Tibial nerve (tissue), 4 donors: ENCODE data around the gene GPR27. TPM values are rescaled to one million over a fixed set of nuclear protein-coding genes. Genes with fewer than 3 reads are reported as not detected.

Source experiments
- DNase-seq, 2 donors: peaks; one replicate each; pipeline ENCODE4 v3.0.0-alpha.2; 2019; ENCODE audit warnings: low spot score in 2 of 2
- H3K27ac ChIP-seq, 4 donors: fragments of 200-600 bp; sonication (generic) in 3 of 4; one replicate each; pipeline ENCODE4 v1.5.1; 2017 to 2019; ENCODE audit warnings: mild to moderate bottlenecking in 1 of 4
- H3K27me3 ChIP-seq, 2 donors: fragments of 200-600 bp; sonication (generic) in 1 of 2; one replicate each; pipeline versions ENCODE4 v1.5.1 to v1.6.0; 2017 to 2019
- H3K36me3 ChIP-seq, 3 donors: fragments of 200-600 bp; sonication (generic); one replicate each; pipeline ENCODE4 v1.5.1; 2018 to 2019
- H3K4me1 ChIP-seq, 4 donors: fragments of 200-600 bp; sonication (generic) in 3 of 4; one replicate each; pipeline ENCODE4 v1.5.1; 2017 to 2019
- H3K4me3 ChIP-seq, 4 donors: fragments of 200-600 bp; sonication (generic) in 3 of 4; one replicate each; pipeline ENCODE4 v1.5.1; 2017 to 2019; ENCODE audit warnings: mild to moderate bottlenecking in 1 of 4, moderate library complexity in 1 of 4
- H3K9me3 ChIP-seq, 4 donors: fragments of 200-600 bp; sonication (generic) in 3 of 4; one replicate each; pipeline ENCODE4 v1.5.1; 2017 to 2019
- CTCF ChIP-seq, 5 experiments: fragments of 200-600 bp in 3 of 5; fragments of 450-650 bp in 2 of 5; sonication (generic) in 3 of 5; IDR thresholded peaks; one replicate each; pipeline ENCODE4 v1.5.1; 2016 to 2019; ENCODE audit warnings: antibody characterized with exemption in 5 of 5, mild to moderate bottlenecking in 3 of 5, moderate library complexity in 2 of 5
- EP300 ChIP-seq, 2 donors: sonication (generic); formaldehyde crosslinking; IDR thresholded peaks; one replicate each; pipeline ENCODE4 v1.6.1; 2017; ENCODE audit warnings: antibody characterized with exemption in 2 of 2, mild to moderate bottlenecking in 1 of 2
- POLR2A ChIP-seq, 2 donors: fragments of 450-650 bp; IDR thresholded peaks; one replicate each; pipeline ENCODE4 v1.6.1; 2017; ENCODE audit warnings: antibody characterized with exemption in 2 of 2, mild to moderate bottlenecking in 2 of 2, moderate library complexity in 2 of 2
- WGBS, 2 donors: methylation state at CpG; one replicate each; pipeline ENCODE4 v1.1.5; 2018; 5-methylcytosine and 5-hydroxymethylcytosine counted together
- total RNA-seq, 4 donors: library from RNA; depleted of rRNA; stranded (reverse); fragments of >200 nt; gene quantifications; one replicate each; pipeline ENCODE4 v1.1.0, GENCODE V29; 2016

Gene GPR27
- total RNA-seq: 1 to 10 TPM; 2.9 to 6.9 (median 4.0) TPM

DNA sequence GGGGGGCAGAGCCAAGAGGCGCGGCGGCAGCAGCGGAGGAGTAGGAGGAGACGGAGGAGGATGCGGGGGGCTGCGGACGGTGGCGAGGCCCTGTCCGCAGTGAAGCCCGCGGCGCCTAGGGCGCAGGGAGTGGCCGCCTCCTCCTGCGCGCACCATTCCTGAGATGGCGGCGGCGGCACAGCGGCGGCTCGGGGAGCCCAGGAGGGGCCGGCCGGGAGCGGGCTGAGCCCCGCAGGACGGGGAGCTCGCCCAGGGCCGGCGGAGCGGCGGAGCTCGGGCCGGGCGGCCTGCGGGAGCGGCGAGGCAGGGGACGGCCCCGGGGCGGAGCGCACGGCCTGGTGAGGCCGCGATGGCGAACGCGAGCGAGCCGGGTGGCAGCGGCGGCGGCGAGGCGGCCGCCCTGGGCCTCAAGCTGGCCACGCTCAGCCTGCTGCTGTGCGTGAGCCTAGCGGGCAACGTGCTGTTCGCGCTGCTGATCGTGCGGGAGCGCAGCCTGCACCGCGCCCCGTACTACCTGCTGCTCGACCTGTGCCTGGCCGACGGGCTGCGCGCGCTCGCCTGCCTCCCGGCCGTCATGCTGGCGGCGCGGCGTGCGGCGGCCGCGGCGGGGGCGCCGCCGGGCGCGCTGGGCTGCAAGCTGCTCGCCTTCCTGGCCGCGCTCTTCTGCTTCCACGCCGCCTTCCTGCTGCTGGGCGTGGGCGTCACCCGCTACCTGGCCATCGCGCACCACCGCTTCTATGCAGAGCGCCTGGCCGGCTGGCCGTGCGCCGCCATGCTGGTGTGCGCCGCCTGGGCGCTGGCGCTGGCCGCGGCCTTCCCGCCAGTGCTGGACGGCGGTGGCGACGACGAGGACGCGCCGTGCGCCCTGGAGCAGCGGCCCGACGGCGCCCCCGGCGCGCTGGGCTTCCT, at the start of gene GPR27:
Gene GPR27 (plus strand): TSS at position 155 of the 909 bp plus-strand sequence. CDS start 195 bp downstream, at position 350.
- Histone ChIP-seq H3K4me3 (peak within 1 kb of the TSS in 3 of 4 donors; percentile 30 to 61 (median 40)), H3K36me3 (no peaks in the 10 kb centered on the region), H3K9me3 (no peaks in the 10 kb centered on the region), H3K27me3 (peaks cover 0 to 44% of the 10 kb centered on the region in 2 donors), H3K4me1 (peaks cover 0 to 11% (median 0%) of the 10 kb centered on the region in 4 donors), H3K27ac (peak within 1 kb of the TSS in 1 of 4 donors; percentile 61)
- no peak for DNase-seq
- TF ChIP-seq EP300 (IDR thresholded peaks at IDR 0.05): no peak
- TF ChIP-seq POLR2A (IDR thresholded peaks at IDR 0.05): no peak
- TF ChIP-seq CTCF (IDR thresholded peaks at IDR 0.05): no peak
- WGBS, 2 donors: 2% methylated on average over 11 to 66 of the region's 131 CpGs

DNA sequence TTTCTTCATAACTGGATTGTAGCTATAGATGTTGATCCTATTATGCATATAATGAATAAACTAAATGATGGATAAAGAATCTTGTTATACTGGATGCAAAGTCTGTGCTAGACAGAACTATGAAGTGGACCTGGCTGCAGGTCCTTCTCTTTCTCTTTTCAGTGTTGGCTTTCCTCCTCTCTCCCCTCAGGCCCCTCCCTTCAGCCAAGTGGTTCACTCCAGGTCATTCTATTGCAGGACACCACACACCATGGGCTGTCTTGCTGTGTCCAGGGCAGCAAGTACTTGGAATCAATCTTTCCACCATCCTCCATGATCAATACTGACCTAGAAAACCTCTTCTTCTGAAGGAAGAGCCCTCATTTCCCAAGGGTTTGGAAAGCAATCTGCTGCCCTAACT, 48.7 kb upstream of the GPR27 start:
- H3K4me1 ChIP-seq: peaks cover 0 to 8% (median 2%) of the 10 kb centered on the region in 4 donors
- no peaks in the 10 kb centered on the region for H3K27me3 ChIP-seq
- no peak overlapping the region for H3K27ac ChIP-seq
- no peaks in the 10 kb centered on the region for H3K9me3 ChIP-seq
- H3K36me3 ChIP-seq: peaks cover 0 to 17% (median 0%) of the 10 kb centered on the region in 3 donors
- H3K4me3 ChIP-seq: no peak overlapping the region
- TF ChIP-seq POLR2A (IDR thresholded peaks at IDR 0.05): no peak
- TF ChIP-seq EP300 (IDR thresholded peaks at IDR 0.05): no peak
- no peak for TF ChIP-seq CTCF (IDR thresholded peaks at IDR 0.05)
- DNase-seq: no peak

DNA sequence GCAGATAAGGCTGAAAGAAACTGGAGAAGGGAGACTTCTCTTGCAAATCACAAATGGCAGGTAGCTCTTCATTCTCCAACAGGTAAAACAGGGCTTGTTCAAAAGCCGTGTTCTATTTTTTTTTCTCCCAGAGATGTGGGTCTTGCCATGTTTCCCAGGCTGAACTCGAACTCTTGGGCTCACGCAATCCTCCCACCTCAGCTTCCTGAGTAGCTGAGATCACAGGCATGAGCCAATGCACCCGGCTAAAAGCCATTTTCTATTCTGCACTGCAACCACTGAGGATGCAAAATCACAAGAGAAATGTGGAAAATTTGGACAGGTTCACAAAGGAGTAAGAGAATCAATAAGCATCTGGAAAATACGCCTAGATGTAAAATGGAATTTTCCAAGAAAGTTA, 48.0 kb upstream of the GPR27 start:
- no peak overlapping the region for H3K27ac ChIP-seq
- no peak for DNase-seq
- WGBS, 2 donors: 90 to 92% methylated on average over 5 of the region's 5 CpGs
- H3K4me1 ChIP-seq: peaks cover 0 to 8% (median 3%) of the 10 kb centered on the region in 4 donors
- H3K36me3 ChIP-seq: peaks cover 0 to 20% (median 0%) of the 10 kb centered on the region in 3 donors
- no peak overlapping the region for H3K4me3 ChIP-seq
- no peaks in the 10 kb centered on the region for H3K9me3 ChIP-seq
- H3K27me3 ChIP-seq: no peaks in the 10 kb centered on the region
- TF ChIP-seq EP300 (IDR thresholded peaks at IDR 0.05) (no peak), POLR2A (IDR thresholded peaks at IDR 0.05) (no peak), CTCF (IDR thresholded peaks at IDR 0.05) (no peak)

- no peaks in the 10 kb centered on the region for H3K27me3 ChIP-seq
- 60 to 65% methylated on average over 5 of the region's 5 CpGs for WGBS, 2 donors
- peaks cover 0 to 7% (median under 1%) of the 10 kb centered on the region in 4 donors for H3K4me1 ChIP-seq
- no peak overlapping the region for H3K27ac ChIP-seq
- TF ChIP-seq CTCF (IDR thresholded peaks at IDR 0.05) (no peak), EP300 (IDR thresholded peaks at IDR 0.05) (no peak), POLR2A (IDR thresholded peaks at IDR 0.05) (no peak)
- H3K4me3 ChIP-seq: no peak overlapping the region
- no peak for DNase-seq
- H3K9me3 ChIP-seq: no peaks in the 10 kb centered on the region
- H3K36me3 ChIP-seq: peaks cover 0 to 20% (median 0%) of the 10 kb centered on the region in 3 donors
Observed at GRCh38 chr3:71707595-71707994, 46.1 kb upstream of the GPR27 start.

DNA sequence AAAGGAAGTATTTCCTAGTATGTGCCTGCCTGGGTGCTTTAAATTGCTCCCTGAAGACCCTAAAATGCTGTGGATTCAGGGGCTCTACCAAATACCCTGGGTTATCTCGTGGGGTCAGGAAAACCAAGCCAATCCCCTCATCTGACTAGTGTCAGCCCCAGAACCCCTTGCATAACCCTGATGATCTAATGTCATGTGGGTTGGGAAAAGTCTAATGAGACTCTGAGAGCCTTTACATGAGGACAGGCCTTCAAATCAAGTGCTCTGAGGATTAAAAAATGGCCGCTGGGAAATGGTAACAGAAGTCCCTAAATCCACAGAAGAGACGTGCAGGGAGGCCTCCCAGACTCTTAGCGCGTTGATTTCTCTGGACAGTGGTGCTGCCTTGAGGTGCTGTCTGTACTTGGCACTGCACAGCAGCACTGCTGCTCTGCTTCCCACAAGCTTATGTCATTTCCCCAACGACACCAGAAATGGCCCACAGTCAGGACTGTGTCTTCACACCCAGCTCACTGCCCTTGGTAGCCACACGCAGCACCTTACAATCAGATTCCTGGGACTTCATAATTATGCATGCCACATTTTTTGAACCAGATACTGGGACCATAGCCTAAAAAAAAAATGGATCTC, 45.1 kb upstream of the GPR27 start:
- no peak for DNase-seq

More for the DNA sequence above, 45.1 kb upstream of the GPR27 start:
- Histone ChIP-seq H3K4me3 (no peak overlapping the region), H3K36me3 (peaks cover 0 to 20% (median 0%) of the 10 kb centered on the region in 3 donors), H3K4me1 (peaks cover 0 to 7% (median 0%) of the 10 kb centered on the region in 4 donors), H3K9me3 (no peaks in the 10 kb centered on the region), H3K27ac (no peak overlapping the region), H3K27me3 (no peaks in the 10 kb centered on the region)
- no peak for TF ChIP-seq EP300 (IDR thresholded peaks at IDR 0.05)
- TF ChIP-seq CTCF (IDR thresholded peaks at IDR 0.05): no peak
- TF ChIP-seq POLR2A (IDR thresholded peaks at IDR 0.05): no peak
- WGBS, 2 donors: 58 to 66% methylated on average over 7 of the region's 7 CpGs
